Urothelium cell line (cell line): ENCODE results near the gene CST6.

Source experiments
- DNase-seq: peaks from one replicate; pipeline ENCODE4 v3.0.0; 2011; ENCODE audit warnings: low spot score, mixed read lengths
- FAIRE-seq: peaks from 2 replicates; lab custom pipeline; 2011; peaks lifted over from hg19 to GRCh38; lab: Jason Lieb, UNC

CST6 gene, protein sequence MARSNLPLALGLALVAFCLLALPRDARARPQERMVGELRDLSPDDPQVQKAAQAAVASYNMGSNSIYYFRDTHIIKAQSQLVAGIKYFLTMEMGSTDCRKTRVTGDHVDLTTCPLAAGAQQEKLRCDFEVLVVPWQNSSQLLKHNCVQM

DNA sequence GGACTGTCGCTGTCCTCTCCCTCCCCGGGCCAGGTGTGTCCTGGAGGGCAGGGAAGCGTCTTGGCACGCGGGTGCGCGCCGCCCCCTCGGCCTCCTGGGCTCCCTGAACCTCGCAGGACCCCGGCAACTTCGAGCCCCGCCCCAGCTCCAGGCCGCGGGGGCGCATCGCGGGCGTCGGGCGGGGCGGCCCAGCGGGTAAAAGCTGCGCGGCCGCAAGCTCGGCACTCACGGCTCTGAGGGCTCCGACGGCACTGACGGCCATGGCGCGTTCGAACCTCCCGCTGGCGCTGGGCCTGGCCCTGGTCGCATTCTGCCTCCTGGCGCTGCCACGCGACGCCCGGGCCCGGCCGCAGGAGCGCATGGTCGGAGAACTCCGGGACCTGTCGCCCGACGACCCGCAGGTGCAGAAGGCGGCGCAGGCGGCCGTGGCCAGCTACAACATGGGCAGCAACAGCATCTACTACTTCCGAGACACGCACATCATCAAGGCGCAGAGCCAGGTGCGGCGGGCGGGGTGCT, at the start of gene CST6:
TSS of gene CST6 (plus strand) at position 224 of the 519 bp plus-strand sequence. CDS start at position 261, 37 bp downstream.
- FAIRE-seq: no peak
- DNase-seq: no peak

DNA sequence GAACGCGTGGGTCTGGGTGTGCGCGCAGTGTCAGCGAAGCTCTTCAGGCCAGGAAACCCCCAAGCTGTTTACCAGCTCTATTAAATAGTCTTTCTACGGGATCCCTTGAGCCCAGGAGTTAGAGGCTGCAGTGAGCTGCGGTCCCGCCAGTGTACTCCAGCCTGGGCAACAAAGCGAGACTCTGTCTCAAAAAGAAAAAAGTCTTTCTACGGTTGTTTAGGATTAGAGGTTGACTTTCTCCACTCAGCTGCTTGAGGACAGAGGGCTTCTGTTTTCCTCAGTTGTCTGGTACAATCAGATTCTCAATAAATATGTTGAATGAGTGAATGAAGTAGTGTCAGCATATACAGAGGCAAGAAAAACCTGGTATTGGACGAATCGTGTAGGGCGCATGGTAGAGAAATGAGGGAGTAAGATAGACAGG, 49.7 kb upstream of the CST6 start:
- FAIRE-seq: no peak
- DNase-seq: no peak

DNA sequence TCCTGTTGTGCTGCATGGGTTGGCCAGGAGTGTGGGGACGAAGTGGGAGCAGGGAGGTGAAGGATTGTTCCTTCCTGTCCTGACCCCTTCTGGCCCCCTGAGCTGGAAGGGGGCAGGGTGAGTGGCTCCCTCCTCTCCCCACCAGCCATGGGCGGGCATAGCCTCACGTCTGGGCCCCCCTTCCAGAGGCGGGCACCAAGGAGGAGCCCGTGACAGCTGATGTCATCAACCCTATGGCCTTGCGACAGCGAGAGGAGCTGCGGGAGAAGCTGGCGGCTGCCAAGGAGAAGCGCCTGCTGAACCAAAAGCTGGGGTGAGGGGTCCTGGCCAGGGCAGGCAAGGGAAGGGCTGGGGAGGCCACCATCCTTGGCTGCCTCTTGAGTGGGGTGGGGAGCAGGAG, 46.9 kb upstream of the CST6 start:
- DNase-seq (no peak), FAIRE-seq (no peak)

DNA sequence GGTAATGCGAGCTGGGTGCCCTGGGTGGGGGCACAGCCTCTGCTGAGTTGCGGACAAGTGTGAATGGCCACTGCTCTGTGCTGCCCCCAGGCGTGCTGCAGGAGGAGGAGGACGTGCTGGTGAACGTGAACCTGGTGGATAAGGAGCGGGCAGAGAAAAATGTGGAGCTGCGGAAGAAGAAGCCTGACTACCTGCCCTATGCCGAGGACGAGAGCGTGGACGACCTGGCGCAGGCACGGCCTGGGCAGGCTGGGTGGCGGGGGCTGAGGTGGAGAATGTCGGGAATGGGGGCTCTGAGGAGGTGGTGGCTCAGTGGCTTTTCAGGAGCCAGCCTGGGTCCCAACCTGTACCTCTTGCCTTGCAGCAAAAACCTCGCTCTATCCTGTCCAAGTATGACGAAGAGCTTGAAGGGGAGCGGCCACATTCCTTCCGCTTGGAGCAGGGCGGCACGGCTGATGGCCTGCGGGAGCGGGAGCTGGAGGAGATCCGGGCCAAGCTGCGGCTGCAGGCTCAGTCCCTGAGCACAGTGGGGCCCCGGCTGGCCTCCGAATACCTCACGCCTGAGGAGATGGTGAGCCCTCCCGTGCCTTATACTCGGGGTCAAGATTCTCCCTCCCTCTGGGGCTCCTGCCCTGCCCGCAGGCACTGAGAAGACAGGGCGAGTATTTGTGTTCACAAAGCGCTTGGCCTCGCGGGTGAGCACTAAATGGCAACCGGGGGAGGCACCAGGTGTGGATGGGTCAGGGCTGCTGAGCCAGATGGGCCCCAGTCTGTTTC, 45.6 kb upstream of the CST6 start:
- FAIRE-seq (no peak), DNase-seq (no peak)

DNA sequence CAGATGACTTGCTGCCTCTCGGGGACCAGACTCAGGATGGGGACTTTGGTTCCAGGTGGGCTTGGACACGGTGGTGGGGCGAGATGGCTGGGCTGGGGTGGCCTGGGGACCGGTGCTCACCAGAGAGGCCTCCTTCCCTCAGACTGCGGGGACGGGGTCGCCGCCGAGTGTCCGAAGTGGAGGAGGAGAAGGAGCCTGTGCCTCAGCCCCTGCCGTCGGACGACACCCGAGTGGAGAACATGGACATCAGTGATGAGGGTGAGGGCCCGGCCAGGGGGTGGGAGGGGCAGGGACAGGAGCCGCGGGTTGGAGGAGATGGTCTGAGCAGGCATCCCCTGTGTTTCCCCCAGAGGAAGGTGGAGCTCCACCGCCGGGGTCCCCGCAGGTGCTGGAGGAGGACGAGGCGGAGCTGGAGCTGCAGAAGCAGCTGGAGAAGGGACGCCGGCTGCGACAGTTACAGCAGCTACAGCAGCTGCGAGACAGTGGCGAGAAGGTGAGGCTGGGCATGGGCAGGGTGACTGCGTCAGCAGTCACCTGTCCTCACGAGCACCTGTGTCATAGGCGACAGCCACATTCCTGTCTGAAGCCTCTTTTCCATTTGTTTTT, 44.4 kb upstream of the CST6 start:
- DNase-seq (no peak), FAIRE-seq (no peak)

DNA sequence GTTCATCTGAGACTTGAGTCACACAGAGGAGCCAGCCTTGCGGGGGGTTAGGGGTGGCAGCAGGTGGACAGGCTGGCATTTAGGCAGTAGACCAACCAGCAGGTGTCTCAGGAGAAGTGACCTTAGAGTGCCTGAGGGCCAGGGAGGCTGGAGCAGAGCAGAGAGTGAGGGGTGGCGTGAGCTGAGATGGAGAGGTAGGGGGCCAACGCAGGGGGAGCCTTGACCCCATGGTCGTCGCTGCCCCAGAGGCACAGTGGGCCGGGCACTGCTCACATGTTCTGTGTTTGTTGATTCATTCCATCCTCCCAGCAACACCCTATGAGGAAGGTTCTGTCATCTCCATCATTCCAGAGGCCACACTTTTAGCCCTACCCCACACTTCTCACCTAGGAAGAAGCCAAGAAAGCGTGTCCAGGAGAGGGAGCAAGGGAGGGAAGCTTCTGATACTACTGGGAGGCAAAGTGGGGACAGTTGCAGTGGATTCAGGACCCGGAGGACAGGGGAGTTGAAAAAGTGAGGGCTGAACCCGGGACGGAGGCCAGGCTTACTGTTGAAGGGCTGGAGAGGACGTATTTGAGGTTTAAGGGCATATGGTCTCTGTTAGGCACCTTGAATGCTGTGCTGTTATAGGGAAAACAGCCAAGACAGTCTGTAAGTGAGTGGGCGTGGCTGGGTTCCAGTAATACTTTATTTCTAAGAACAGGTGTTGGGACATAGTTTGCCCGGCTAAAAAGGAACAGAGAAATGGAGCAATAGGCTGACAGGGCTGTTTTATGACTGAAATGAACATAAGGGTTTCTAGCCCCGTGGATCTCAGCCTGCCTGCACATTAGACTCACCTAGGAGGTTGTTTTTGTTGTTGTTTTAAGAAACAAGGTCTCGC, 43.0 kb upstream of the CST6 start:
- DNase-seq: no peak
- FAIRE-seq: no peak

DNA sequence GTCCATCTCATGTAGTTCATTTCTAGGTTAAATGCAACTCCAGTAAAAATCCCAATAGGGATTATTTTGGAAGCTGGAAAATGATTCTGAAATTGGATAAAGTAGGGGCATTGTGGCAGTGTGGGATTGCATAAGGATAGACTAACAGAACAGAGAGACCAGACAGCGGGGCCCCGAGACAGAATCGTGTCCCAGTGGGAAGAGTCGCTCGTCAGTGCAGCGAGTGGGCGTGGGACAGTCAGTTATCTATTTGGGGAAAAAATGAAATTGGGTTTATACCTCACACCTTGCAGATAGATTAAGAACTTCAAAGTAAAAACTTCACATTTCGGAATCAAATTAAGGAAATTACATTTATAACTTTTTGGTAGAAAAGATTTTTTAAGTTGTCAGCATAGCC, 39.7 kb upstream of the CST6 start:
- FAIRE-seq: no peak
- no peak for DNase-seq

DNA sequence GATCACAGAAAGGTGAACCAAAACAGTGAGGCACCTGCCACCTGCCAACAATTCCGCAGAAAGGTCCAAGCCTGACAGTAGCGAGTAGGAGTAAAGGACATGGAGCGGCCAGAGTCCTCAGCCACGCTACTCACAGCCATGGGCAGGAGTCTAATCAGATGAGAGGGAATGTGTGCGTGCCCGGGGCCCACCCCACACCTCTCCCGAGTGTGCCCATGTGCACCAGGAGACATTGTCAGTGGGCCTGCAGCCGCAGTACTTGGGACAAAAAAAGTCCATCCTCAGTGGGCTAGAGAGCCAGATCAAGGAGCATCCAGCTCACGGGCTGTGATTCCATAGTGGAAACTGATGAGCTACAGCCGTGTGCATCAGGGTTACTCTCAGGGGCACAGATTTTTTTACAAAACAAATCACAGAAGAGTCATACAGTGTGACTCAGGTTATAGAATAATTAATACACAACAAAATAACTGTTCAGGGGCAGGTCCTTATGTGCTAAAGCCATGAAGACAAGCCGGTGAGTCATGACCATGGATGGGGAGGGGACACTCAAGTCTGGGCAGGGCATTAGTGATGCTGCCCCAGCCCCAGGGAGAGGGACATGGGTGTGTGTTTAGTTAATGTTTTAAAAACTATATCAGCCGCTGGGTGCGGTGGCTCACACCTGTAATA, 38.2 kb upstream of the CST6 start:
- no peak for FAIRE-seq
- no peak for DNase-seq

DNA sequence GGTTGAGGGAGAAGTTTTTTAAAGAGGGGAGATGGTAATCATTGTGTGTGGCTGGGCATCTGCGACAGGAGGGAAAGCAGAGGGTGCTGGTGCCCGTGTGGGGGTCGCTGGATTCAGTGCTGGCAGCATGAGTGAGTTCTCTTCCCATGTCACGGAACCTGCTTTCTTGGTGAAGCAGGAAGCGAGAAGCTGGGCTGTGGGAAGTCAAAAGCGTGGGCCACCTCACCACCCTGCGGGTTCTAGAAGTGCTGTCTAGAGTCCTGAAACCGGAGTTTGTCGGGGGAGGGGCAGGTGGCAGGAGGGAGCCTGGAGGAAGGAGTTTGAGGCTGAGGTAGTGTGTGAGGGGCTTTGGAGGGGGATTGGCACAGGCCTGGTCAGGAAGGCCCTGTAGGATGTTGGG, 36.0 kb upstream of the CST6 start:
- FAIRE-seq (no peak), DNase-seq (no peak)

DNA sequence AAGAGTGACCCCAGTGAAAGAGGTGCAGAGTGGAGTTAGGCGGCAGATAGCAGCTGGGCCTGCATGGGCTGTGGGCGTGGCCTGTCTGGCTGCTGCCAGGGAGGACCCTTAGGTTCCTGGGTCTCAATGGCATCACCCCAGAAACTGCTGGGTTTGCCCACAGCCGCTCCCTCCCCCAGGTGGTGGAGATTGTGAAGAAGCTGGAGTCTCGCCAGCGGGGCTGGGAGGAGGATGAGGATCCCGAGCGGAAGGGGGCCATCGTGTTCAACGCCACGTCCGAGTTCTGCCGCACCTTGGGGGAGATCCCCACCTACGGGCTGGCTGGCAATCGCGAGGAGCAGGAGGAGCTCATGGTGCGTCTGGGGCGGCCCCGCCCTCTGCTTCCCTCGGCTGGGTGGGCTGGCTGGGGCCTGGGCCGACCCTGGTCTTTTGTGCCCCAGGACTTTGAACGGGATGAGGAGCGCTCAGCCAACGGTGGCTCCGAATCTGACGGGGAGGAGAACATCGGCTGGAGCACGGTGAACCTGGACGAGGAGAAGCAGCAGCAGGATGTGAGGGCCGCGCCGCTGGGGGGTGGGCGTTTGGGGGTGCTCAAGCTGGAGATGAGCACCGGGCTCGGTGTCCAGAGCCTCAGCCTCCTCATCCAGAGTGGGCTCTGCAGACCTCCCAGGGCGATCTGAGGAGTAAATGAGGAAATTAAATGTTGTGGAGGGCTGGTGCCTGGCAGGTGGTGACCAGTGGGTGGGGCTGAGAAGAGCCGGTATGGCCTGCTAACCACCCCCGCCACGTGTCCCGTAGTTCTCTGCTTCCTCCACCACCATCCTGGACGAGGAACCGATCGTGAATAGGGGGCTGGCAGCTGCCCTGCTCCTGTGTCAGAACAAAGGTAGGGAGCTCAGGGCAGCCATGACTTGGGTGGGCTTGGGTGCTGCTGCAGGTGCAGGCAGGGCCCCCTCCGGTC, 35.3 kb upstream of the CST6 start:
- no peak for FAIRE-seq
- DNase-seq: no peak

DNA sequence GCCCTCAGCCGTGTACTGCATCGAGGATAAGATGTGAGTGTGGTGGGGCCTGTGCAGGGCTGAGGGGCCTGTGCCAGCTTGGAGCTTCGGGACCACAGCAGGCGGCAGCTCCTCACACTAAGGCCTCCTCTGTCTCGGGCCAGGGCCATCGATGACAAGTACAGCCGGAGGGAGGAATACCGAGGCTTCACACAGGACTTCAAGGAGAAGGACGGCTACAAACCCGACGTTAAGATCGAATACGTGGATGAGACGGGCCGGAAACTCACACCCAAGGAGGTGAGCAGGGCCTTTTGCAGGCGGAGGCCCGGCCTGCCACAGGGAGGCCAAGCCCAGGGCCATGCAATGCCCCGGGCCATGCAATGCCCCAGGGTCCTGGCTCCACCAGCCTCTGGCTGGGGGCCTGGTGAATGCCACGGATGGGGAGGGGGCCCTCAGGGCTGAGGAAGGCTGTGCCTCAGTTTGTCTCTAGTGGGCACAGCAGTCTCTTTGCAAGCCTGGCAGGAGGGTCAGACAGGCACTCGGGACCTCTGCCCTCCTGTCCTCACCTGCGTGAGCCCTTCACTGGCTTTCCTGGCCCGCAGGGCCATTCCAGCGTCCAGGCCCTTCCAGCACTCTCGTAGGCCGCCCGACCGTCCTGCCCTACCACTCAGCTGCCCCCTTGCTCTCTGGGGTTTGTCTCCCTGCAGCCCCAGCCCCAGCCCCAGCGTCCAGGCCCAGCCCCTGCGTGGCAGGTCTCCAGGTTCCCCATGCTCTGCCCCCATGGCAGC, 34.0 kb upstream of the CST6 start:
- DNase-seq: no peak
- no peak for FAIRE-seq

DNA sequence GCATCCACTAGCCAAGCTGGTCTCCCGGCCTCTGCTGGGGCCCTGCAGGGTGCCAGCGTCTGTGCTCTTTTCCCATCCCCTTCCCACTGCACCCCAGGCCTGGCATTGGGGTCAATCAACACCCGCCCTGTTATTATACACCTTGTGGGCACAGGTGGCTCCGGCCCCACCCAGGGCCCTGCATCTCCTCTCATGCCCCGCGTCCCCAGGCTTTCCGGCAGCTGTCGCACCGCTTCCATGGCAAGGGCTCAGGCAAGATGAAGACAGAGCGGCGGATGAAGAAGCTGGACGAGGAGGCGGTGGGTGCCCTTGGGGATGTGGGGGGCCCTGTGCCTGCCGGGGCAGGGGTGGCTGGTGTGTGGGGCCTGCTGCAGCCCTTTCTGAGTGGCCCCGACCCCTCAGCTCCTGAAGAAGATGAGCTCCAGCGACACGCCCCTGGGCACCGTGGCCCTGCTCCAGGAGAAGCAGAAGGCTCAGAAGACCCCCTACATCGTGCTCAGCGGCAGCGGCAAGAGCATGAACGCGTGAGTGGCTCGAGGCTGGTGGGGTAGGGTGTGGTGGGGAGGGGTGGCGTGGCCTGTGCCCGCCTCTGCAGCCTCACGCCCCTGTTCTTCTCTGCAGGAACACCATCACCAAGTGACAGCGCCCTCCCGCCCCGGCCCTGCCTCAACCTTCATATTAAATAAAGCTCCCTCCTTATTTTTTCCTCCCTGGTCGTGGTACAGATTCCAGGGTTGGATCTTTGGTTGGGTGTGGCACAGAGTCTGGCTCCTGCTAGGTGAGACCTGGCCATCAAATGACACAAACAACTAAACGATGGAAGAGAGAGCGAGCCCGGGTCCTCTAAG, 33.2 kb upstream of the CST6 start:
- DNase-seq: no peak
- no peak for FAIRE-seq

DNA sequence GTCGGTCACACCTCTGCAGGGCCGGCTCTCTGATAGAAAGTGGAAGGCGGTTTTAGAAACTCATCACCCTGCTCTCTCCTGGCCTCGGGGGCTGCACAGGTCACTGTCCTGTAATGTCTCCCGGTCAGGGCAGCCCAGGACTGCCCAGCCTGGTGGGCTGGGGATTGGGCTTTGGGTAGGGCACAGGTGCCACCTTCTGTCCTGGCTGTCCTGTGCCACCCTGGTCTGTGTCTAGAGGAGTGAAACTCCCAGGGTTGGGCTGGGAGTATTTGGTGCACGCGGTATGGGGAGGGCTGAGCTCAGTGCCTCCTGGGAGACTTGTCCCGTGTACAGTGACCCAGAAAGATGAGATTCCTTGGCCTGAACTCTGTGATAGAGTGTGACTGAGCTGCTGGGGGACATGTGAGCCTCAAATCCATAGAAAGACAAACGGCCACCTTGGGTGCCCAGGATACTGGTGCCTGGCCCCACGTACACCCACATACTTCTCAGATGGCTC, 32.5 kb upstream of the CST6 start:
- no peak for DNase-seq
- FAIRE-seq: no peak

DNA sequence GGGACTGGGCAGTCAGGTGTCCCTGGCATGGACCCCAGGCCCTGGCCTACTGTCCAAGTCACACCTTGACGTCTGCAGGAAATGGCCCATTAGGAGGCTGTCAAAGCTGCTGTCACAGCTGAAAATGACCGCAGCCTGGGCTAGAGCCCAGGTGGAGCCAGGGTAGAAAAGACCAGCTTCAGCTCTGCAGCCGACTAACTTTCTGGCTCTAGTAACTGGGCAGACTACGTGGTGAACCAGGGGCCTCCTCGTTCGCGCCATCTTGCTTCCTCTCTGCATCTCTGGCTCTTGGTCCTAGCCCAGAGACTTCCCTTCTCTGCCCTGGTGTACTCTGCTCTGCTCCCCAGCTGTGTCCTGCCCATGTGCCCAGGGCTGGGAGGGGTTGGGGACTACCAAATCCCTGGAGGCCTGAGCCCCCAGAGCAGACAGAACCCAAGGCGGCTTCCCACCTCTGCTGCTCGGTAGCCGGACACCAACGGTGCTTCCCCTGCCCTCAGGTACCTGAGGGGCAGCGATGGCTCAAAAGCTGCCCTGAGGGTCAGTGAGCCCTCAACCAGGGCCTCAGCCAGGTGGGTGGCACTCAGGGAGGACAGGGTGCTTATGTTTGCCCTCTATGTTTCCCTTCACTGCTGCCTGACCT, 30.6 kb upstream of the CST6 start:
- no peak for DNase-seq

DNA sequence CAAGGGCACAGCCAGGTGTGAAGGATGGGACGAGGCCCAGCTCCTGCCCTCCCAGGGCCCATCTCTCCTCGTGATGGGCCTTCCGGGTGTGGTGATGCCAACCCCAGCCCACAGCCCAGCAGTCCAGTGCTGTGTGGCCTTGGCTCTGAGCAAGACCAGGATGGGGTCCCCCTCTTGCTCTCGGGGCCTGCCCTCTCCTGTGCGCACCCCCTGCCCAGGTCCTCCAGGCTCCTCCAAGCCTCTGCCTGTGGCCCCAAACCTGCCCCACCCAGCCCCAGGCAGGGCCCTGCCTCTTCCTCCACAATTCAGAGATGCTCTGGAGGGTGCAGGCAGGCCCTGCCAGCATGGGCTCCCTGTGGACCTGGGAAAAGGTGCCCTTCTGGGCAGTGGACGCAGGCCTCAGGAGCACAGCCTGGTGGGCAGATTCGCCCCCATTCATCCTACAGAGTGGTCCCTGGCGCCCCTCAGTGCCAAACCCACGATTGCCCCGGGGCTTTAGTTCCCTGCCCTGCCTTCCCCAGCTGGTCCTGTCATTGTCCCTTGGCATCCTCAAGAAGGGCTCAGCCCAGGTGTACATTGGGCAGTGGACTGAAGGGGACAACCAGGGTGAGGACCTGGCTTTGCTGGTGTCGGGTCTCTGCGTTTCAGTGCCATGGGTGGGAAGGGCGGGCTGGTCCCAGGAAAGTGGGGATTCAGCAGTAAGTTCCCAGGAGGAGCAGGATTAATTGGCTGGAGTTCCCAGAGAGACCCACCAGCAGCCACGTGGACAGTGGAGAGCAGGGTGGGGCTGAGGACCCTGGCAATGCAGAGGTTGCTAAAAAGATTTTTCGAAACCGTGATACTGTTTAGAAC, 29.6 kb upstream of the CST6 start:
- FAIRE-seq: no peak
- DNase-seq: no peak

More for the DNA sequence above, 30.6 kb upstream of the CST6 start:
- FAIRE-seq: no peak
